Raji (cell line): Measurements from ENCODE around the gene MGAT5B.

Experiments used
- POLR2A ChIP-seq: IDR thresholded peaks from 2 replicates; pipeline ENCODE4 v1.6.1; 2011; ENCODE audit warnings: low read depth, low read length, control low read depth; ENCODE audit not compliant: insufficient read depth

Gene MGAT5B

DNA sequence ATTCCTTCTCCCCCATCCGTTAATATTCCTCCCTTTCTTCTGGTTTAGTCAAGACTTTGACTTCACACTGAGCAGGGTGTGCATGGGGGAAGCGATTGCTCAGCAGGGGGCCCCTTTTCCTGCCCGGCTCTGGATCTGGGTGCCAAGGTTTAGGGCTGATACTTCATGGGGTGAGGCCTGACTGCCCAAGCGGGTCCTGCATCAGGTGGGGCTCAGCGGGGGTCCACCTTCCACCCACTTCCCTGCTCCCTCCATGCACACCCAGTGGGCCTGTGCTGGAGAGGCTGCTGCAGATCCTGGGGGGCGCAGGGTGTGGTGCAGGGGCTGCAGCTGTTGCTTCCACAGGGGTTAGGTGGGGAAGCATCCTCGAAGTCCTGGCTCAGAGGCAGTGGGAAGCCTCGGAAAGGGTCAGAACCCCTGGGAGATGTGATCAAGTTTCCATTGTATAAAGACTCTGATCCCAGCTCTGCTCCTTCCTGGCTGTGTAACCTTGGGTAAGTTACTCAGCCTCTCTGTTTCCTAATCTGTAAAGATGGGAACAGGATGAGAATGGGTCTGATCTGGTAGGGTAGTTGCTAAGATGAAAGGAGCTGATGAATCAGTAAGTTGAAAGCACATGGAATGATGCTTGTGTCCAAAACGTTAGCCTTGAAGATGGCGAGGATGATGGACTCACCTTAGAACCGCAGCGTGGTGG is 53.3 kb downstream of the MGAT5B start:
- no peak for TF ChIP-seq POLR2A

DNA sequence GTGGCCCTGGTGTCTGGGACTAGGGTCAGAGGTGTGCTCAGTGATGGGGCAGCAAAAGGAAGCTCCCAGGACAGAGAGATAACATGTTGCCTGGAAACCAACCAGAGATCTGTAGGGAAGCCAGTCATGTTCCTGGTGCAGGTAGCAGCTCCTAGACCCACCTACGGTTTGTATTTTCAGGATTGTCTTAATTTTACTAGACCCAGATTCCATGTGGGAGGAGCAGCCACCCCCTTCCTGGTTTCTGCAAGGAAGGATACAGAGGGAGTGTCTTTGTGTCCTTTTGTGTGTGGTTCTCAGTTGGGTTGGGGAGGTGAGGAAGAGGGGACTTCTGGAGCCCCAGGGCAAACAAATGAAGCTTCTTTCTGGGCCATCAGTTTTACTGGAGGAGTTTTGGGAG is 53.9 kb downstream of the MGAT5B start:
- no peak for TF ChIP-seq POLR2A

DNA sequence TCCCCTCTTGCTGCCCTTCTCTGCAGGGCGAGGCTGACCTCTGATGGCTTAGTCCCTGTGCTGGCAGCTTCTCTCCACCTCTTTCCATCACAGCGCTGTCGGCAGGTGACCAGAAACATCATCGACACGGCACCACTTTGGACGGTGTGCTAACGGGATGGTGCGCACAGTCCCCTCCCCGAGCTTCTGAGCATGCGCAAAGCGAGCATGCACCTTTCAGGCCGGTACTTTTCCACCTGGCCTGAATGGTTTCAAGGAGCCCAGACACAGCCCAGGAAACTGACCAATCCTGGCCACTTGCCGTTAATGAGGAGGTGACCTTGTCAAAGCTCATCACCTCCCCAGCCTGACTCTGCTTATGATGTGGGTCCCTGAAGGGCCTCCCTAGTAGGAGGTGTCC is 54.8 kb downstream of the MGAT5B start:
- no peak for TF ChIP-seq POLR2A

DNA sequence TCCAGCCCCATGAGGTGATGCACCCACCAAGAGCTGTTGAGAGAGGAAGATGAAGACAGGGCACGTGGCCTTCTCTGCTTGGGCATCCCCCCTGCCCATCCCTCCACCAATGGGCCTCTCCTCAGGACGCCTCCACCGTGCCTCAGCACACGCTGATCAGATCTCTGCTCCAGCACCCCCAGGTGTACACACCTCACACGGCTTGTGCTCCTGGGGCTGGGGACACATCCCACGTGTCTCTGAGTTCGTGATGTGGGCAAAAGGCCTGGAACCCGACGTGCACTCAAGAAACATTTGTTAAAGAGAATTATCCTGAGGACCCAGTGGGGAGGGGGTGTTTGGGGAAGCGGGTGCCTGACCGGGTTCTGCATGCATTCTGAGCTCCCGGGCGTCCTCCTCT is 55.3 kb downstream of the MGAT5B start:
- TF ChIP-seq POLR2A, result no peak

DNA sequence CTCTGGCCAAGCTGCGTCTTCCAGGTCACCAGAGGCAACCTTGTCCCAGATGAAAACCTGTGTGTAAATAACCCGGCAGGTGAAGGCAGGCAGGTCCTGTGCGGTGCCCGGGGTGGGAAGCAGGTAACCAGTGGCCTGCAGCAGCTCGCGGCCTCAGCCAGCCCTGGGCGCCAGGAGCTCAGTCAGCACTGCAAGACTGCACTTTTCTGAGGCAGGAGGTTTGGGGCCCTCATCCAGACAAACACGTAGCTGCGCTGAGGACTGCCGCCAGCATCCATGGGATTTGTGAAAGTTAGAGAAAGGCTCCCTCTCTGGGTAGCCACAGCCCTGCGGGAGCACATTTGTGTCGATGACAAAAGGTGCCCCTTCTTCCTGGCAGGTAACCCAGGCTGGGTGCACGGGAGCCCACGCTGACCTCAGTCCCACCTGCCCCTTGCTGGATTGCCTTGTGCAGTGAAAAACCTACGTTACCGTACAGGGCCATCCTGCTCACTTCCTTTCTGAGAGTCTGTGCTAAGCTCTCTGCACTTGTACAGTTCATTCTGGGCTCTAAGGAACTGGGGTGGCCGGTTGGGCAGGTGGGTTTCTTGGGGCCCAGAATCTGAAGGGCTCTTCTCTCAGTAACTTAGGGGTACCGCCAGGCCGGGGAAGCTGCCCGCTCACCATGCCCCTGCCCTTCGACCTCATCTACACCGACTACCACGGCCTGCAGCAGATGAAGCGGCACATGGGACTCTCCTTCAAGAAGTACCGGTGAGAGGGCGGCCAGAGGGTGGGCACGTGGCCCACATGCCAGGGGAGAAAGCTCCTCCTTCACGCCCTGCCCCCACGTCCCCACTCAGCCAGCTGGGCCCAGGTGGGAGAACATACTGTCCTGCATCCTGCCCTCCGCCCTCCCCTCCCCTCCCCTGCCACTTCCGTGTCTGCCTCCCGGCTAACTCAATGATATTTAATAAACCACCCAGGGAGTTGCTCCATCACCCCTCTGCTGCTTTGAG is 56.4 kb downstream of the MGAT5B start:
- TF ChIP-seq POLR2A, result no peak

DNA sequence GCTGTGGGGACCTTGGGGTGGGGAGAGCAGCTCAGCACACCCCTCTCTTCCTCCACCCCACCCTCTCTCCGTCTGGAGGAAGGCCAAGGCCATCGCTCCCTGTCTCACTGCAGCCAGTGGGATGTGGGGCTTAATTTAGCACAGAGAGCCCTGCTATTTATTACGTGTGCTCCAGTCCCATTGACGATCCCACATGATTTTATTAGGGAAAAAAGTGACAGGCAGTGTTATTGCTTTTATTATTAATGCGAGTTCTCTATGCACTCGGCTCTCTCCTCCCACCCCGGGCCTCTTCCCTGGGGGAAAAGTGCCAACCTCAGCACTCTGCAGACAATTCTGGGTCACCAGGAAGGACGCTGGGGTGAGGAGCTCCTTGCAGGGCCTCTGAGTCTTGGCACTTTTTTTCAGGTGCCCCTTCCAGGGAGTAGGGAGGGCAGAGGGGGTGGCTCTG is 57.3 kb downstream of the MGAT5B start:
- no peak for TF ChIP-seq POLR2A

DNA sequence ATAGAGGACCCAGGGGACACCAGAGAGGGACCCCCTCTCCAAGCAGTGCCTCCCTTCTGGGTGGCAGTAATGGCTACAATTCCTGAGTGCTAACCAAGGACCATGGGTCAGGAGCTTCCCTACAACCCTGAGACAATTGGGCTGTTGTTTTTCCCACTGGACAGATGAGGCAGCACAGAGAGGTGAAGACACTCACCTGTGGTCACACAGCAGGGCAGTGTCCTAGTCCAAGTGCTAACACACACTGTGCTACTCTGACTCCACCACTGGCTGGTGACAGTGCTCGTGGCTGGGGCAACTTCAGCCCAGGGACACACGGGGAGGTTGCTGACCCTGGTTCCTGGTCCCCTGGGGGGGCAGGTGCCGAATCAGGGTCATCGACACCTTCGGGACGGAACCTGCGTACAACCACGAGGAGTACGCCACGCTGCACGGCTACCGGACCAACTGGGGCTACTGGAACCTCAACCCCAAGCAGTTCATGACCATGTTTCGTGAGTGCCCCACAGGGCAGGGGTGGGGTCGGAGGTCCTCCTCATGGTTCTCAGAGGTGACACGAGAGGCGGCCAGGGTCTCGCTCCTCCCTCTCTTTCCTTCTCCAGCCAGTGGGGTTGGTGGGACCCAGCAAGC is 58.1 kb downstream of the MGAT5B start:
- TF ChIP-seq POLR2A, result no peak

DNA sequence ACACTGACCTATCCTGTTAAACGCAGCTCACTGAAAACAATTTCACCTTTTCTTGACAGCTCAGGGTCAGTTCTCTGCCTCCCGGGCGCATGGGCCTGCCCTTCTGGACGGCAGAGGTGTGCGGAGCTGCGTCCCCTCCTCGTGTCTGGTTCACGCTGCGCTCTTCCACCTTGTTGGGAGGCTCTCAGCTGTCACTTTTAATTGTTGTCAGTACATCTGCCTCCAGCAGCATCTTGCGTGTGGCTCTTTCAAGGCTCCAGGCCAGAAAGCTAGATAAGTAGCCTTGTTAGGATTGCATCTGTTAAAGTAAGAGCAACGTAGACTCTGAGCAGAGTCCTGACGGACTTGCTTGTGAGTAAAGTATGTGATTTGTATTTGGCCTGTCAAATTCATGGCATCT is 59.4 kb downstream of the MGAT5B start:
- TF ChIP-seq POLR2A, result no peak

DNA sequence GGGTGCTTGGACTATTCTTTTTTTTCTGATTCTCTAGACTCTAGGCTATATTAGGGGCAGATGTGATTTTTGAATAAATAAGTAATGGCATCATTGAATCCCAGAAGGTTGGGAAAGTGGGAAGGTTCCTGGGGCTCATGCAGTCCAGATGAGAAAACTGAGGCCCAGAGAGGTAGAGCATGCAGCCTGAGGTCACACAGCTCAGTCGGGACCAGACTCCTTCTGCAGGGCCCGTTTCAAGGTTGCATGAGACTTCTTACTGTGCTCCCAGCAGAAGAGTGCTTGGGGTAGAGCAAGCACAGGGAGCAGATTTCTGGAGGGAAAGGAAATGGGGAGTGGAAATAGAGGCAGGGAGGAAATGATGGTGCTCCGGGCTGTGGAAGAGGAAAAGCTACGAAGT is 59.8 kb downstream of the MGAT5B start:
- no peak for TF ChIP-seq POLR2A

DNA sequence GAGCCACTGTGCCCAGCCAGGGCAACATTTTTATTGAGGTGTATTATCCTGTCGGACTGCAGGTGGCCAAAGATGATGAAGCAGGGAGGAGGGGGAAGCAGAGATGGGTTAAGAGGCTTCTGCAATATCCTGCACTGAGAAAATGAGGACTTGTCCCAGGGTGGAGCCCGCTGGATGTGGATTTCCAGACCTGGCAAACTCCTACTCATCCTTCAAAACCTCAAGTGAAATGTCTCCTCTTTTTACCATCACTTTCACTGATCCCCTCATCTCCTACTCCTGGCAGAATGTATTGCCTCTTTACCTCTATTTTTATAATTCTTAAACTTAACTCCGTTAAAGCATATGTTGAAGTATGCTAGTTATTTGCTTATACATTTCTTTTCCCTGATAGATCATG is 60.9 kb downstream of the MGAT5B start:
- TF ChIP-seq POLR2A, result no peak

DNA sequence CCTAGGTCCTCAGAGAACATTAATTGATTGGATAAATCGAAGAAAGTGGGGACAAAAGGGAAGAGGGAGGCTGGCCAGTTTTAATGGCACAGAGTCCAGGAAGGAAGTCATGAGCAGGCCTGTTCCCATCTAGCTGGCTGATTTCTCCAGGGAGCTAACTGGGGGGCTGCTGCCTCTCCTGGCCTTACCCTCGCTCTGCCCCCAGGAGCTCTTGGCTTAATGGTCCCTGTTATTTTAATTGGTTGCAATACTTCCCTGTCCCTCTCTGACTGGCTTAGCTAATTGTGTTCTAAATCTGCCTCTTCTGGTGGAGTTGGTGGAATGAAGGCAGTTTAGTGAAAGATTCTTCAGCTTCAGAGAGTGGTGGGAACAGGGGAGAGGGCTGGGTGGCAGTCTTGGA is 61.4 kb downstream of the MGAT5B start:
- no peak for TF ChIP-seq POLR2A

DNA sequence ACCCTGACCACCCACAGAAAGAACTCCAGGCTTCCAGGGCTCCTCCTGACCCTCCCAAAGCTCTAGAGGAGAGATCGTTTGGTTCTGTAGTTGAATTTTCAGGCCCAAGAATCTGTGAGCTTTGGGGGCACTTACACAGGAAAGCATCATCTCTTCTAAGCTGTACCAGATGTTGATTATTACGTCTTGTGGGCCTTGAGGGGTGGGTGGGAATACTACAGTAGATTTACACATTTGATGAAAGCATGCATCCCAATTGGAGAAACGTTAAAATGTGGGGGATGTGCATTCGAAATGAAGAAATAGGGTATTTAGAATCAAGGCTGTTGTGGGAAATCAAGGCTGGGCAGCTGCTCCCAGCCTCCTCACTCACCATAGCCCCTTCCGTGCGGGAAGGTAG is 61.9 kb downstream of the MGAT5B start:
- no peak for TF ChIP-seq POLR2A

DNA sequence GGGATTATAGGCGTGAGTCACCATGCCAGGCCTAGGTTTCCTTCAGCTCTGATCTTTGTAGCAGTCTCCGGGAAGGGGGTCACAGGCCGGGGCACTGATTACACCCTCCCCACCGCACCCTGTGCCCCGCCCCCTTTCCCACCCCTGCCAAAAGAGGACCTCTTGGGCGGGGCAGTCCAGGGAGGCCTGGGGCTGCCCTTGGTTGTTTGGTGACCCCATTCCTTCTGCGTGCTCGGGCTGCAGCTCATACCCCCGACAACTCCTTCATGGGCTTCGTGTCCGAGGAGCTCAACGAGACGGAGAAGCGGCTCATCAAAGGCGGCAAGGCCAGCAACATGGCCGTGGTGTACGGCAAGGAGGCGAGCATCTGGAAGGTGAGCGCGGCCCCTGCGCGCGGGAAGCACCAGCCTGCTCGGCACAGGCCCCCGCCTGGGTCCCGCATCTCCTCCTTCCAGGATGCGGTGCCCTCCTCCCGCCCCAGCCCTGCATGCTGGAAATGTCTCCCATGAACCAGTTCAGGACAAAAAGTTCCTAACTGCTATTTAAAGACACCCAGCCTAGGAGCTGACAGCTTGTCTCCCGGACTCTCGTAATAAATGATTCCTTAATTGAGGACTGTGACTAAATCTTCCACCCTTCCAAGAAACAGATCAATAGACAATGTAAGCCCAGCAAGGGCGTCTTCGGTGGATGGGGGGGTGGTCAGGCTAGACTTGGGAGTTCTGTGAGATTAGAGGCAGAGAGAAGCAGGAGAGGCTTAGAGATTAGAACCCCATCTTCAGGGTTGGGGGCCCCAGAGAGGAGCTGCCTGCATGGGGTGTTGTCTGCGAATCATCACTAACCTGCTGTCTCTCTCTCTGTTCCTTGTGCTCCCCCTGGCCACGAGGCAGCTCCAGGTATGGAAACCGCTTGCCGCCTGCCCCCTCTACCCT is 64.5 kb downstream of the MGAT5B start:
- TF ChIP-seq POLR2A, result no peak

DNA sequence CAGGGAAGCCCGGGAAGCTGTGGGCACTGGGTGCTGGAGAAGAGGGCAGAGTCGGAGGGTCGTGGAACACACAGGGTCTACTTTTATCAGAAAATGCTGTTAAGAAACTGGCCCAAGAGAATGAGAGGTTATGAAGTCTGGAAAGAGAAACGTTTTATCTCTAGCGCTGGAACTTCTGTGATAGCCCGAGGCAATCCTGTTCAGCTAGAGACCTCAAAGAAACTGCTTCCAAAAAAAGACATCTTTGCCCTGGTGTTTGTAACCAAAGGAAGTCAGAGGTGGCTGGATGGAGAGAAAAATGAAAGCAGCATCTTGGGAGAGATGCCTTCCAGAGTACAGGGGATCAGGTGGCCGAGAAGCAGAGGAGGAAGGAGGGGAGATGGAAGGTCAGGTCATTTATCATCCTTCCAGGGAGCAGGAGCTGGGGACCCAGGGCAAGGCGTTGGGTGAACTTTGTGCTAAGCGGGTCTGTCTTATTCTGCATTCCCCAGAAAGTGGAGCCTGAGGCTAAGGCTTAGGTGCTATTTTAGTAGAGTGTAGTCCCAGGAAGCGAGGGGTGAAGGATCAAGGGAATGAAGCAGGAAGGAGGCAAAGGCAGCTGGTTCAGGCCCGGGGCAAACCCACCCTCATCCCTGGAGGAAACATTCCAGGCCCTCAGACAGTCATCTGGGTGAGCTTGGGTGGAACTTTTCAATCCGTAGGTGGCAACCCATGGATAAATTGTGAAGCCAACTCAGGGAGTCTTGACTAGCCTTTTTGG is 66.5 kb downstream of the MGAT5B start:
- TF ChIP-seq POLR2A, result no peak
